Measurements from ENCODE around the gene CENPE. TPM values are rescaled to one million over a fixed set of nuclear protein-coding genes. Genes with fewer than 3 reads are reported as not detected.
"Not testable (repeated sequence)": the region's sequence is repeated elsewhere in the genome, so short reads cannot be mapped to it uniquely, and the experiment has no call there.

The CENPE gene
- total RNA-seq, 2 experiments from 2014 or later = 69.6 to 71.0 TPM

- DNase-seq (no peak), ATAC-seq (no peak)
- H3K36me3 Mint-ChIP-seq (ENCODE audit: low read depth) = peaks cover 81% of the 10 kb centered on the region
- ChIA-PET POLR2A (no interaction called here), CTCF (no interaction called here)
- H3K27ac Mint-ChIP-seq = no peak overlapping the region
- H3K4me1 Mint-ChIP-seq (ENCODE audit: low read depth) = peaks cover 5% of the 10 kb centered on the region
- no peak overlapping the region for H3K4me3 Mint-ChIP-seq
- no peaks in the 10 kb centered on the region for H3K27me3 Mint-ChIP-seq (ENCODE audit: low read depth)
- H3K9me3 Mint-ChIP-seq (ENCODE audit: insufficient read depth) = peaks cover 20% of the 10 kb centered on the region
Measured at GRCh38 chr4:103171006-103171405, 27.1 kb downstream of the CENPE start.

- H3K36me3 Mint-ChIP-seq (ENCODE audit: low read depth) = peaks cover 81% of the 10 kb centered on the region
- not testable (repeated sequence) for H3K4me1 Mint-ChIP-seq (ENCODE audit: low read depth)
Measured at GRCh38 chr4:103169750-103170149, 28.4 kb downstream of the CENPE start.

GRCh38 chr4:103168993-103169392 is 29.1 kb downstream of the CENPE start:
- CTCF ChIA-PET = interaction anchor here (1.5 kb wide), 1 partner anchor 13 kb away, joined by 4 read pairs; no protein-coding TSS in a partner anchor
- Mint-ChIP-seq H3K27me3 (ENCODE audit: low read depth) (no peaks in the 10 kb centered on the region), H3K9me3 (ENCODE audit: insufficient read depth) (peaks cover 20% of the 10 kb centered on the region), H3K4me3 (no peak overlapping the region), H3K4me1 (ENCODE audit: low read depth) (peaks cover 5% of the 10 kb centered on the region), H3K27ac (no peak overlapping the region), H3K36me3 (ENCODE audit: low read depth) (peaks cover 76% of the 10 kb centered on the region)
- ATAC-seq = no peak
- POLR2A ChIA-PET = no interaction called here
- DNase-seq = no peak

More at GRCh38 chr4:103169750-103170149, 28.4 kb downstream of the CENPE start:
- POLR2A ChIA-PET; DNase-seq; H3K27me3 Mint-ChIP-seq (ENCODE audit: low read depth); ATAC-seq; H3K27ac Mint-ChIP-seq; H3K4me3 Mint-ChIP-seq; CTCF ChIA-PET: not testable (repeated sequence)
- peaks cover 20% of the 10 kb centered on the region for H3K9me3 Mint-ChIP-seq (ENCODE audit: insufficient read depth)

- H3K4me1 Mint-ChIP-seq (ENCODE audit: low read depth) = peaks cover 3% of the 10 kb centered on the region
- ATAC-seq = no peak
- H3K27ac Mint-ChIP-seq = no peak overlapping the region
- CTCF ChIA-PET = no interaction called here
- no peaks in the 10 kb centered on the region for H3K9me3 Mint-ChIP-seq (ENCODE audit: insufficient read depth)
- H3K27me3 Mint-ChIP-seq (ENCODE audit: low read depth) = no peaks in the 10 kb centered on the region
- H3K4me3 Mint-ChIP-seq = no peak overlapping the region
- POLR2A ChIA-PET = interaction anchor here (0.7 kb wide), 1 partner anchor 24 kb away, joined by 3 read pairs; no protein-coding TSS in a partner anchor
- no peak for DNase-seq
- peaks cover 47% of the 10 kb centered on the region for H3K36me3 Mint-ChIP-seq (ENCODE audit: low read depth)
Measured at GRCh38 chr4:103162176-103162575, 36.0 kb downstream of the CENPE start.

GRCh38 chr4:103158760-103159159 is 39.4 kb downstream of the CENPE start:
- ChIA-PET POLR2A (no interaction called here), CTCF (no interaction called here)
- Mint-ChIP-seq H3K36me3 (ENCODE audit: low read depth) (peaks cover 64% of the 10 kb centered on the region), H3K27ac (no peak overlapping the region), H3K9me3 (ENCODE audit: insufficient read depth) (no peaks in the 10 kb centered on the region), H3K27me3 (ENCODE audit: low read depth) (no peaks in the 10 kb centered on the region), H3K4me3 (no peak overlapping the region), H3K4me1 (ENCODE audit: low read depth) (peaks cover 3% of the 10 kb centered on the region)
- ATAC-seq = no peak
- no peak for DNase-seq

- Mint-ChIP-seq H3K4me1 (ENCODE audit: low read depth) (peaks cover 3% of the 10 kb centered on the region), H3K36me3 (ENCODE audit: low read depth) (peaks cover 76% of the 10 kb centered on the region), H3K27me3 (ENCODE audit: low read depth) (no peaks in the 10 kb centered on the region), H3K9me3 (ENCODE audit: insufficient read depth) (no peaks in the 10 kb centered on the region), H3K4me3 (no peak overlapping the region), H3K27ac (no peak overlapping the region)
- no peak for DNase-seq
- ChIA-PET POLR2A (no interaction called here), CTCF (interaction anchor here (0.7 kb wide), 1 partner anchor 12 kb away, joined by 3 read pairs; no protein-coding TSS in a partner anchor)
- ATAC-seq = no peak
Measured at GRCh38 chr4:103156106-103156505, 42.0 kb downstream of the CENPE start.

GRCh38 chr4:103152381-103152780 is 45.8 kb downstream of the CENPE start:
- ChIA-PET CTCF (no interaction called here), POLR2A (no interaction called here)
- no peak overlapping the region for H3K4me3 Mint-ChIP-seq
- DNase-seq (no peak), ATAC-seq (no peak)
- no peaks in the 10 kb centered on the region for H3K27me3 Mint-ChIP-seq (ENCODE audit: low read depth)
- peaks cover 87% of the 10 kb centered on the region for H3K36me3 Mint-ChIP-seq (ENCODE audit: low read depth)
- H3K4me1 Mint-ChIP-seq (ENCODE audit: low read depth) = no peaks in the 10 kb centered on the region
- H3K27ac Mint-ChIP-seq = no peak overlapping the region
- H3K9me3 Mint-ChIP-seq (ENCODE audit: insufficient read depth) = no peaks in the 10 kb centered on the region

- H3K36me3 Mint-ChIP-seq (ENCODE audit: low read depth) = peaks cover 84% of the 10 kb centered on the region
- H3K27ac Mint-ChIP-seq = no peak overlapping the region
- DNase-seq (no peak), ATAC-seq (no peak)
- no peaks in the 10 kb centered on the region for H3K27me3 Mint-ChIP-seq (ENCODE audit: low read depth)
- ChIA-PET POLR2A (no interaction called here), CTCF (no interaction called here)
- no peak overlapping the region for H3K4me3 Mint-ChIP-seq
- H3K9me3 Mint-ChIP-seq (ENCODE audit: insufficient read depth) = no peaks in the 10 kb centered on the region
- no peaks in the 10 kb centered on the region for H3K4me1 Mint-ChIP-seq (ENCODE audit: low read depth)
Measured at GRCh38 chr4:103150677-103151076, 47.5 kb downstream of the CENPE start.

GRCh38 chr4:103144926-103145325 is 53.2 kb downstream of the CENPE start:
- Mint-ChIP-seq H3K36me3 (ENCODE audit: low read depth) (peaks cover 85% of the 10 kb centered on the region), H3K27me3 (ENCODE audit: low read depth) (no peaks in the 10 kb centered on the region), H3K4me1 (ENCODE audit: low read depth) (no peaks in the 10 kb centered on the region), H3K27ac (no peak overlapping the region), H3K9me3 (ENCODE audit: insufficient read depth) (no peaks in the 10 kb centered on the region), H3K4me3 (no peak overlapping the region)
- ATAC-seq (no peak), DNase-seq (no peak)
- POLR2A ChIA-PET = no interaction called here
- CTCF ChIA-PET = no interaction called here

- H3K4me3 Mint-ChIP-seq = no peak overlapping the region
- no peaks in the 10 kb centered on the region for H3K27me3 Mint-ChIP-seq (ENCODE audit: low read depth)
- H3K27ac Mint-ChIP-seq = no peak overlapping the region
- H3K4me1 Mint-ChIP-seq (ENCODE audit: low read depth) = peaks cover 7% of the 10 kb centered on the region
- peaks cover 73% of the 10 kb centered on the region for H3K36me3 Mint-ChIP-seq (ENCODE audit: low read depth)
- POLR2A ChIA-PET = interaction anchor here (0.6 kb wide), 1 partner anchor 525 kb away, joined by 3 read pairs; no protein-coding TSS in a partner anchor
- H3K9me3 Mint-ChIP-seq (ENCODE audit: insufficient read depth) = no peaks in the 10 kb centered on the region
- CTCF ChIA-PET = no interaction called here
- ATAC-seq (no peak), DNase-seq (no peak)
Measured at GRCh38 chr4:103137446-103137827, 60.7 kb downstream of the CENPE start.

GRCh38 chr4:103136671-103137445 is 61.3 kb downstream of the CENPE start:
- Mint-ChIP-seq H3K27me3 (ENCODE audit: low read depth) (no peaks in the 10 kb centered on the region), H3K36me3 (ENCODE audit: low read depth) (peaks cover 72% of the 10 kb centered on the region), H3K9me3 (ENCODE audit: insufficient read depth) (no peaks in the 10 kb centered on the region), H3K27ac (peak overlapping the region; percentile 14), H3K4me1 (ENCODE audit: low read depth) (peaks cover 7% of the 10 kb centered on the region), H3K4me3 (no peak overlapping the region)
- ATAC-seq (no peak), DNase-seq (no peak)
- ChIA-PET POLR2A (no interaction called here), CTCF (no interaction called here)

- H3K36me3 Mint-ChIP-seq (ENCODE audit: low read depth) = peaks cover 75% of the 10 kb centered on the region
- CTCF ChIA-PET = interaction anchor here (0.6 kb wide), 1 partner anchor 1170 kb away, joined by 3 read pairs; no protein-coding TSS in a partner anchor
Measured at GRCh38 chr4:103129174-103129573, 69.0 kb downstream of the CENPE start.

More at GRCh38 chr4:103129174-103129573, 69.0 kb downstream of the CENPE start:
- DNase-seq (no peak), ATAC-seq (no peak)
- no peaks in the 10 kb centered on the region for H3K27me3 Mint-ChIP-seq (ENCODE audit: low read depth)
- POLR2A ChIA-PET = no interaction called here
- H3K4me1 Mint-ChIP-seq (ENCODE audit: low read depth) = no peaks in the 10 kb centered on the region
- no peak overlapping the region for H3K27ac Mint-ChIP-seq
- no peak overlapping the region for H3K4me3 Mint-ChIP-seq
- peaks cover 19% of the 10 kb centered on the region for H3K9me3 Mint-ChIP-seq (ENCODE audit: insufficient read depth)
